Measurements from ENCODE around the gene PALMD.

Gene PALMD

GRCh38 chr1:99634971-99635624, 10.8 kb upstream of the PALMD start:
- no peak for DNase-seq (ENCODE audit: low read depth)

GRCh38 chr1:99635664-99636063, 10.2 kb upstream of the PALMD start:
- DNase-seq (ENCODE audit: low read depth), result no peak

- no peak for DNase-seq (ENCODE audit: low read depth)
Observed at GRCh38 chr1:99636647-99637175, 9.2 kb upstream of the PALMD start.

- no peak for DNase-seq (ENCODE audit: low read depth)
Observed at GRCh38 chr1:99638853-99639252, 7.1 kb upstream of the PALMD start.

DNA sequence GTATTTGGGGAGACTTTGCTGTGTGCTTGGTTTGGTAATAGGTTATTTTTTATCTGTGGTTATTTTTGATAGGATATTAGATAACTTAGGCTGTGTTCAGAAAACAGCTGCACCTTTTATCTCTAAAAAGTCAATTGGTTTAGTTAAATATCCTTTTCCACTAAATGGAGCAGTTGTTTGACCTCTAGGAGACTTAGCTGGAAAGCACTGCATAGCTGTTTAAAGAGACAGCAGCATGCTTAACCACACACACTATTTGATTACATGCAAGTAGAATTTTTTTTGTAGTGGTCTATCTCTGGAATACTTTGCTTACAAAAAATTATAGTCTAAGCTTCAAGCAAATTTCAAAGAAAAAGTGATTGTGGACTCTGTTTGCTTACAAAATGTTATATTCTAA, 6.5 kb upstream of the PALMD start:
- DNase-seq (ENCODE audit: low read depth), result no peak

GRCh38 chr1:99639945-99640344, 6.0 kb upstream of the PALMD start:
- no peak for DNase-seq (ENCODE audit: low read depth)

DNA sequence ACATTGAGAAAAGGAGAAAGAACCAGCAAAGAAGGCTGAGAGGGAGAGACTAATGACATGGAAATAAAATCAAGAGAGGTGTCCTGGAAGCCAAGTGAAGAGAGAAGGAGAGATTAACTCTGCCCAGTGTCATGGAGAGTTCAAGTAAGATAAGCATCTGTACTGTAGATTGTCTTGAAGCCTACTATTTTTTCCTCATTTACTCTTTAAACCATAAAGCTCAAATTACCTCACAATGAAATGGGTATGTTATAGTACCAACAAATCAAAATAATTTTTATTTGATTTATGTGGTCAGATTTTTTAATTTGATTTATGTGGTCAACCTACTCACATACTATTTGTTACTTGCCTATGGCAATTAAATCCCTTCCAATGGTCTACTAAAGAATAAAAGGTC, 5.2 kb upstream of the PALMD start:
- DNase-seq (ENCODE audit: low read depth), result no peak

DNA sequence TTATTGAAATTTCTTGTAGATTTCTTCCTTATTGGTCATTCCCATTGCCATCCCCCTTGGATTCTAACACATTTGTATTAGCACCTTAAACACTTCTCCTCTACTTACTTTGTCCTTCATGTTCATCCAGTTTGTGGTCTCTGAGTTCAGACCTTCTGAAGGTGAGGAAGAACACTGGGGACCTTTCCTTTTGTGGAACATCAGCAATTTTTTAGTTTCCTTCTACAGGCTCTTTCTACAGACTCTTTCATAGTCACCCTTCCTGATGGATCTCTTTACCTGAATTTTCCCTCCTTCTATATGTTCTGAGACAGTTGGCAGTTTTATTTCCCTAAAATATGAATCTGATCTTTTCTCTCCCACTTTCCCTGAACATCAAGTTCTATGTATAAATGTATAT, 4.4 kb upstream of the PALMD start:
- DNase-seq (ENCODE audit: low read depth), result no peak

DNA sequence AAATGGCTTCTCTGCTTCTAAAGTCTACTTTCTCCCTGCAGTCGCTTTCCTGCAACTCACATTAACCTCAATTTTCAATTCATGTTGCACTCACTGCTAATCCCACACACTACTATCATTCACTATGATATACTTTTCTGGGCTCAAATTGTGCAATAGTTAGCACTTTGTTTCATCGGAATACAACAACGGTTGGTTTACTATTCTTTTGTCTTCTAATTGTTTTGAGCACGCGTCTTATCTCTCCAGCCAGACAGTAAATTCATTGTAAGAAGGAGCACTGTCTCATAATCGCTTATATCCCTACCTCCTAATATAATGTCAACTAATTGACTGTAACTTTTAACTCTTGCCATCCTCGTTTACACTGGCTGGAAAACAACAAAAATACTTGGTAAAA, 3.9 kb upstream of the PALMD start:
- DNase-seq (ENCODE audit: low read depth), result no peak

DNA sequence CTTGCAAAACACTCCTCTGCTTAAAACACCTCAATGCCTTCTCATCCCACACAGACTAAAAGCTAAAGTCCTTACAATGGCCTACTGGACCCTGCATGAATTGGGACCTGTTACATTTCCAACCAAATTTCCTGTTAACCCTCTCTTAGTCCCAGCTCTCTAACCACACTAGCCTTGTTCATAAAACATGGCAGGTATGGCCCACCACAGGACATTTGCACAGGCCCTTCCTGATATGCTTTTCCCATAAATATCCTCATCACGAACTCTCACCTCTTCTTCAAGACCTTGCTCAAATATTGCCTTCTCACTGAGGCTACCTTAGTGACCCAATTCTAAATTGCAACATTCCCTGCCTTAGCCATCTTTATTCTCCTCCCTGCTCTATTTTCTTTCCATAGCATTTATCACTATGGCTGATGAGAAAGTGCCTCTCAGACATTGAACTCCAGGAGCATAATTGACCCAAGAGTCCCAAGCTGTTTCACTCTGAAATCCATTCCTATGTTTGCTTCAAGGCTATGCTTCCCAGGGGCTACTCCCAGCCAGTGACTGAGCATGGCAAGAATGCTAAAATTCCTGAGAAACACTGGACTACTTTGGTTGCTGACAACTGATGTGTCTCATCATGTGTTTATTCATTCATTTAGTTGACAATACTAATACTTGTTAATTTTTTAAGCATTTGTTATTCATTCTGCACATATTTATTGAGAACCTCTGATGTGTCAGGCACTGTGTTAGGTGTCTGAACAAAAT, 2.7 kb upstream of the PALMD start:
- no peak for DNase-seq (ENCODE audit: low read depth)

GRCh38 chr1:99644279-99645004, 1.5 kb upstream of the PALMD start:
- no peak for DNase-seq (ENCODE audit: low read depth)

GRCh38 chr1:99645203-99645602, 710 bp upstream of the PALMD start:
- DNase-seq (ENCODE audit: low read depth), result peak; percentile 46

DNA sequence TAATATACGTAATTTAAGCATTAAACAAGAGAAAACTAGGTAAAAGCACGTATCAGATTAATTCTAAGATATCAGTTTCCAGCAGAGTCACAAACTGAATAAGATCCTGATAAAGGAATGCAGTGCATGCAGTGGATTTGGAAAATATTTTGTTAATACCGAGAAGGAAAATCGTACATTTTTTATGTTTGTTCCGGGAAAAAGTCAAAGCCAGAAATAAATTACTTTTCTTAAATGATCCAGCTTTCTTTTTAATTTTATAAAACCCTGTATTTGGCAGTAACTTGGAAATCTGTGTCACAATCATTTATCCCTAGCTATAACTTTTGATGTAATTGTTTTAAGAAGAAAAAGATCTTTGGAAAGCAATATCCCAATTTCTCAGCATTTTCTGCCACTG, 955 bp downstream of the PALMD start:
- DNase-seq (ENCODE audit: low read depth), result no peak

- no peak for DNase-seq (ENCODE audit: low read depth)
Observed at GRCh38 chr1:99647490-99647889, 1.6 kb downstream of the PALMD start.

GRCh38 chr1:99648107-99648506, 2.2 kb downstream of the PALMD start:
- DNase-seq (ENCODE audit: low read depth), result no peak

- no peak for DNase-seq (ENCODE audit: low read depth)
Observed at GRCh38 chr1:99650030-99650429, 4.1 kb downstream of the PALMD start.

DNA sequence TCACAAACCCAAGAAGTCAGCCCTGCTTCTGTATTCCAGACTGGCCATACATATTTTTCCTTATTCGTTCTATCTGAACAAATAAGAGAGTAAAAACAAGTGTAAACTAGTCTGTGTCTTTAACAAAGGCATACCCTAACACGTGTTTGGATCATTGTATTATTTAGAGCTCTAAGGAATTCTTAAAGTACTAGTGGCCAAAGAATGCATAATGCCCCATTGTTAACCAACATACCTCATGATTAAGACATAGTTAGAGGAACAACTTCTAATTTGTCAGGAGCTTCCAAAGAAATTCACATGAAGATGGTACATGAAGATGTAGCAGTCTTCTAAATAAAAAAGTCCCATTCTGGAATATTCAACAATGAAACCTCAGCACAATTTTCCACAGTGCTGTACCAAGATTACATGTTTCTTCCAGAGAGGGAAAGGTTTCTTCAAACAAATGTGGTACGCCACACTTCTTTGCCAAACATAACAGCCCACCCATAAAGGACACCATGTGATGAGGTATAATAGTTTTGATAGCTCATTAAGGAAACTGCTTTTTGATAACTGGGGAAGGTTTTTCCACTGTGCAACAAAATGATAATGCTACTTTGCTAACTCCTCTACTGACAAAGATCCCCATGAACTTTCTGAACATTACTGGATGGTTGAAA, 5.0 kb downstream of the PALMD start:
- no peak for DNase-seq (ENCODE audit: low read depth)

DNA sequence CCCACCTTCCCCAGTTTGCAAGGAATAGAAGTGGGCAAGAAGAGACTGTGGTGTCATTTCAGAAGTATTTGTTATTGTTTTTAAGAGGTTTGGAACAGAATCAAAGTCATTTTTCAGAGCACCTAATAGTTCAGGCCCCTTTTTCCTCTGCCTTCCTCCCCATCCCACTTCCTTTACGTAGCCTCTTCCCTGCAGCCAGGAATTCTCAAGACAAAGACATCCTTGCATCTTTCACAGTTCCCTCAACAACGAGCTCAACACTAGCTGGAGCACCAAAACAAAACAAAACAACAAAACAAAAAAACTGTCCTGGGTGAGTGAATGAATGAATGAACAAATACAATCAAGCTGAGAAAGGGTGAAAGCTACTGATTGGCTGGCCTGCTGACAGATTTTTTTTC, 7.0 kb downstream of the PALMD start:
- no peak for DNase-seq (ENCODE audit: low read depth)

GRCh38 chr1:99655376-99655775, 9.5 kb downstream of the PALMD start:
- no peak for DNase-seq (ENCODE audit: low read depth)

DNA sequence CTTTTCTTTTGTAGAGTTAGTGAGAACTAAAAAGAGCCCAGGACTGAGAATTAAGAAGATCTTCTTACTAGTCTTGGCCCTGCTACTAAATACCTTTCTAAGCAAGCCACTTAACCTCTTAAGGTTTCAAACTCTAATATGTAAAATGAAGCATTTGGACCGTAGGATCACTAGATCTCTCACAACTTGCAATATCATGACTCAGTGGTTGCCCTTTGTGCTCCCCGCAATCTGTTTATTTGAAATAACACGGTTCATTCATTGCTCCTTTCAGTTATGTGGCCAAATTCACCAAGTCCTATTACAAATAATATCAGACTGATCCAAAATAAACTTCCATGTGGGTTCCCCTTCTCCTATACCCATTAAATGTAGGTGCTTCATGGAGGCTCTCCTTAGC, 10.8 kb downstream of the PALMD start:
- no peak for DNase-seq (ENCODE audit: low read depth)

- DNase-seq (ENCODE audit: low read depth), result no peak
Observed at GRCh38 chr1:99657213-99658030, 11.5 kb downstream of the PALMD start.

DNA sequence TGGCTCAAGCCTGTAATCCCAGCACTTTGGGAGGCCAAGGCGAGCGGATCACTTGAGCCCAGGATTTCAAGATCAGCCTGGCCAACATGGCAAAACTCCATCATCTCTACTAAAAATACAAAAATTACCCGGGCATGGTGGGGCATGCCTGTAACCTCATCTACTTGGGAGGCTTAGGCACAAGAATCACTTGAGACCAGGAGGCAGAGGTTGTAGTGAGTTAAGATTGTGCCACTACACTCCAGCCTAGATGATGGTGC, 12.0 kb downstream of the PALMD start:
- DNase-seq (ENCODE audit: low read depth), result no peak
